Panc1 (cell line): Measurements from ENCODE around the gene GPD1. TPM values are rescaled to one million over a fixed set of nuclear protein-coding genes. Genes with fewer than 3 reads are reported as not detected.

ENCODE experiments used
- ATAC-seq: fragments of 200-7000 bp; cut with Tn5 transposase; 2 replicates; pipeline ENCODE4 v1.9.1; 2020; ENCODE audit warnings: mild to moderate bottlenecking, moderate library complexity
- BruUV-seq: library from RNA; stranded (reverse); fragments of 400-500 nt; replicated peaks from 2 replicates; lab custom pipeline; 2021; lab: Mats Ljungman, UMichigan
- CTCF ChIA-PET: fragments of 300-600 bp; sonication (Branson Sonifier 250); formaldehyde crosslinking; loops from one replicate; lab custom pipeline; 2022; ENCODE audit warnings: antibody characterized with exemption; lab: Charles Lee
- POLR2A ChIA-PET: fragments of 300-600 bp; sonication (Branson Sonifier 250); formaldehyde crosslinking; loops from one replicate; lab custom pipeline; 2022; ENCODE audit warnings: antibody characterized with exemption; lab: Charles Lee
- DNase-seq: peaks from one replicate; pipeline ENCODE4 v3.0.0-alpha.2; 2010; ENCODE audit warnings: low read depth, low spot score
- H3K27ac ChIP-seq: 2 replicates; pipeline ENCODE4 v1.5.1; 2011; ENCODE audit warnings: mild to moderate bottlenecking, low read length, inconsistent platforms
- H3K27me3 ChIP-seq: fragments of 200-500 bp; sonication (Bioruptor generic); 2 replicates; pipeline ENCODE4 v1.6.0; 2014; ENCODE audit warnings: low read length, inconsistent platforms; ENCODE audit not compliant: control insufficient read depth, insufficient read depth
- H3K36me3 ChIP-seq: fragments of 200-500 bp; sonication (Bioruptor generic); 2 replicates; pipeline ENCODE4 v1.5.1; 2014; ENCODE audit warnings: inconsistent platforms, mild to moderate bottlenecking, low read length, moderate library complexity; ENCODE audit not compliant: control insufficient read depth, insufficient read depth
- H3K4me1 ChIP-seq: 2 replicates; pipeline ENCODE4 v1.5.1; 2011; ENCODE audit warnings: inconsistent platforms, mild to moderate bottlenecking, low read length, moderate library complexity; ENCODE audit not compliant: control insufficient read depth, insufficient read depth
- H3K4me3 ChIP-seq, 2 experiments: 2 replicates each; pipeline ENCODE4 v1.5.1; 2011 to 2012; ENCODE audit warnings: low read depth in 2 of 2, low read length in 2 of 2, mild to moderate bottlenecking in 2 of 2, inconsistent platforms in 1 of 2, moderate library complexity in 1 of 2
- H3K9me3 ChIP-seq: fragments of 200-500 bp; sonication (Bioruptor generic); 2 replicates; pipeline ENCODE4 v1.5.1; 2014; ENCODE audit warnings: low read depth, mild to moderate bottlenecking, inconsistent platforms, low read length, moderate library complexity; ENCODE audit not compliant: control insufficient read depth, insufficient read depth
- POLR2AphosphoS5 ChIP-seq: IDR thresholded peaks from 2 replicates; pipeline ENCODE4 v1.6.1; 2012; ENCODE audit warnings: mild to moderate bottlenecking, low read depth, low read length, moderate library complexity
- SIN3A ChIP-seq: IDR thresholded peaks from 2 replicates; pipeline ENCODE4 v1.6.1; 2012; ENCODE audit warnings: low read depth, mild to moderate bottlenecking, low read length, moderate library complexity, borderline replicate concordance; ENCODE audit not compliant: insufficient read depth
- TCF7L2 ChIP-seq: IDR thresholded peaks from 2 replicates; pipeline ENCODE4 v1.6.1; 2011; ENCODE audit warnings: mild to moderate bottlenecking, low read depth, low read length, inconsistent platforms
- in situ Hi-C: cut with HindIII; loops from 2 replicates; pipeline ENCODE4 v1.10.0; 2016; ENCODE audit warnings: low sequenced_read_pairs, low pct_unique_long_range_greater_than_20kb
- intact Hi-C: fragments of 100-400 bp; cut with micrococcal nuclease; formaldehyde crosslinking; loops from one replicate; pipeline ENCODE4 v1.10.0; 2022; ENCODE audit not compliant: unreplicated experiment
- total RNA-seq: library from RNA; stranded (reverse); gene quantifications from one replicate; pipeline ENCODE4 v1.2.1, GENCODE V29; 2021; ENCODE audit not compliant: unreplicated experiment
- TF ChIP-seq, protein P1 (sequence below): fragments of 450-650 bp; IDR thresholded peaks from 2 replicates; pipeline ENCODE4 v1.5.1; 2017; ENCODE audit warnings: mild to moderate bottlenecking
- TF ChIP-seq, protein P2 (sequence below), 2 experiments: IDR thresholded peaks; 2 replicates each; pipeline ENCODE4 v1.6.1; 2011 to 2012; ENCODE audit warnings: low read depth in 2 of 2, control low read depth in 1 of 2, low read length in 1 of 2, mild to moderate bottlenecking in 1 of 2, moderate library complexity in 1 of 2; ENCODE audit not compliant: insufficient read depth in 1 of 2

Gene GPD1
- total RNA-seq, 1 experiment from 2014 or later: 0.28 TPM

DNA sequence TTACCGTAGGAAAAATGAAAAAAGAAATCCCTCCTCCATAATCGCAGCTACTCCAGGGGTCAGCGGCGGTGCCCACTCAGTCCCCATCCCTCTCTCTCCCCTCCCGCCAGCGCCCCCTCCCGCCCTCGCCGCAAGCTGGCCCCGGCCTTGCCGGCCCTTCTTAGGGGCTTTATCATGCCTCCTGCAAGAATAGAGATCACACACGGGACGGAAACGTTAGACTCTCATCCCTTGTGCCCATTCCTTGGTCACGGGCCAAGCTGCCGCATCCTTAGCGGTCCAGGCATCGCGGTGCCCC, 7.5 kb downstream of the GPD1 start:
- ChIA-PET POLR2A (interaction anchor here (0.6 to 0.7 kb wide), 2 partner anchors 221 to 614 kb away, joined by 3 to 7 read pairs; no protein-coding TSS in a partner anchor), CTCF (interaction anchor here (0.6 to 2.6 kb wide), 12 partner anchors 10 to 1275 kb away, joined by 3 to 15 read pairs (median 4); partner anchors contain the start of genes CERS5 and SMARCD1)
- DNase-seq (no peak), ATAC-seq (peak; percentile 3)
- BruUV-seq: no TSS peak
- TF ChIP-seq, protein P1, sequence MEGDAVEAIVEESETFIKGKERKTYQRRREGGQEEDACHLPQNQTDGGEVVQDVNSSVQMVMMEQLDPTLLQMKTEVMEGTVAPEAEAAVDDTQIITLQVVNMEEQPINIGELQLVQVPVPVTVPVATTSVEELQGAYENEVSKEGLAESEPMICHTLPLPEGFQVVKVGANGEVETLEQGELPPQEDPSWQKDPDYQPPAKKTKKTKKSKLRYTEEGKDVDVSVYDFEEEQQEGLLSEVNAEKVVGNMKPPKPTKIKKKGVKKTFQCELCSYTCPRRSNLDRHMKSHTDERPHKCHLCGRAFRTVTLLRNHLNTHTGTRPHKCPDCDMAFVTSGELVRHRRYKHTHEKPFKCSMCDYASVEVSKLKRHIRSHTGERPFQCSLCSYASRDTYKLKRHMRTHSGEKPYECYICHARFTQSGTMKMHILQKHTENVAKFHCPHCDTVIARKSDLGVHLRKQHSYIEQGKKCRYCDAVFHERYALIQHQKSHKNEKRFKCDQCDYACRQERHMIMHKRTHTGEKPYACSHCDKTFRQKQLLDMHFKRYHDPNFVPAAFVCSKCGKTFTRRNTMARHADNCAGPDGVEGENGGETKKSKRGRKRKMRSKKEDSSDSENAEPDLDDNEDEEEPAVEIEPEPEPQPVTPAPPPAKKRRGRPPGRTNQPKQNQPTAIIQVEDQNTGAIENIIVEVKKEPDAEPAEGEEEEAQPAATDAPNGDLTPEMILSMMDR: no peak
- TF ChIP-seq SIN3A (no peak), TCF7L2 (no peak), POLR2AphosphoS5 (no peak)
- TF ChIP-seq, protein P2, sequence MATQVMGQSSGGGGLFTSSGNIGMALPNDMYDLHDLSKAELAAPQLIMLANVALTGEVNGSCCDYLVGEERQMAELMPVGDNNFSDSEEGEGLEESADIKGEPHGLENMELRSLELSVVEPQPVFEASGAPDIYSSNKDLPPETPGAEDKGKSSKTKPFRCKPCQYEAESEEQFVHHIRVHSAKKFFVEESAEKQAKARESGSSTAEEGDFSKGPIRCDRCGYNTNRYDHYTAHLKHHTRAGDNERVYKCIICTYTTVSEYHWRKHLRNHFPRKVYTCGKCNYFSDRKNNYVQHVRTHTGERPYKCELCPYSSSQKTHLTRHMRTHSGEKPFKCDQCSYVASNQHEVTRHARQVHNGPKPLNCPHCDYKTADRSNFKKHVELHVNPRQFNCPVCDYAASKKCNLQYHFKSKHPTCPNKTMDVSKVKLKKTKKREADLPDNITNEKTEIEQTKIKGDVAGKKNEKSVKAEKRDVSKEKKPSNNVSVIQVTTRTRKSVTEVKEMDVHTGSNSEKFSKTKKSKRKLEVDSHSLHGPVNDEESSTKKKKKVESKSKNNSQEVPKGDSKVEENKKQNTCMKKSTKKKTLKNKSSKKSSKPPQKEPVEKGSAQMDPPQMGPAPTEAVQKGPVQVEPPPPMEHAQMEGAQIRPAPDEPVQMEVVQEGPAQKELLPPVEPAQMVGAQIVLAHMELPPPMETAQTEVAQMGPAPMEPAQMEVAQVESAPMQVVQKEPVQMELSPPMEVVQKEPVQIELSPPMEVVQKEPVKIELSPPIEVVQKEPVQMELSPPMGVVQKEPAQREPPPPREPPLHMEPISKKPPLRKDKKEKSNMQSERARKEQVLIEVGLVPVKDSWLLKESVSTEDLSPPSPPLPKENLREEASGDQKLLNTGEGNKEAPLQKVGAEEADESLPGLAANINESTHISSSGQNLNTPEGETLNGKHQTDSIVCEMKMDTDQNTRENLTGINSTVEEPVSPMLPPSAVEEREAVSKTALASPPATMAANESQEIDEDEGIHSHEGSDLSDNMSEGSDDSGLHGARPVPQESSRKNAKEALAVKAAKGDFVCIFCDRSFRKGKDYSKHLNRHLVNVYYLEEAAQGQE (IDR thresholded peaks at IDR 0.05; ENCODE audit: insufficient read depth in 1 of 2, low read depth in 2 of 2, low read length in 1 of 2): no peak
- Histone ChIP-seq H3K27ac (peak overlapping the region; percentile 65; the same call in 1 of the 2 replicates), H3K4me1 (peaks cover 15% of the 10 kb centered on the region), H3K9me3 (no peaks in the 10 kb centered on the region), H3K4me3 (peak overlapping the region; percentile 11 to 40; a peak in 3 of 4 replicates), H3K27me3 (no peaks in the 10 kb centered on the region), H3K36me3 (no peaks in the 10 kb centered on the region)
- intact Hi-C loops (loop anchor here (5.0 kb wide), 1 partner anchor 56 kb away; the partner anchor contains the start of gene CERS5), in situ Hi-C loops (no loop called here)

DNA sequence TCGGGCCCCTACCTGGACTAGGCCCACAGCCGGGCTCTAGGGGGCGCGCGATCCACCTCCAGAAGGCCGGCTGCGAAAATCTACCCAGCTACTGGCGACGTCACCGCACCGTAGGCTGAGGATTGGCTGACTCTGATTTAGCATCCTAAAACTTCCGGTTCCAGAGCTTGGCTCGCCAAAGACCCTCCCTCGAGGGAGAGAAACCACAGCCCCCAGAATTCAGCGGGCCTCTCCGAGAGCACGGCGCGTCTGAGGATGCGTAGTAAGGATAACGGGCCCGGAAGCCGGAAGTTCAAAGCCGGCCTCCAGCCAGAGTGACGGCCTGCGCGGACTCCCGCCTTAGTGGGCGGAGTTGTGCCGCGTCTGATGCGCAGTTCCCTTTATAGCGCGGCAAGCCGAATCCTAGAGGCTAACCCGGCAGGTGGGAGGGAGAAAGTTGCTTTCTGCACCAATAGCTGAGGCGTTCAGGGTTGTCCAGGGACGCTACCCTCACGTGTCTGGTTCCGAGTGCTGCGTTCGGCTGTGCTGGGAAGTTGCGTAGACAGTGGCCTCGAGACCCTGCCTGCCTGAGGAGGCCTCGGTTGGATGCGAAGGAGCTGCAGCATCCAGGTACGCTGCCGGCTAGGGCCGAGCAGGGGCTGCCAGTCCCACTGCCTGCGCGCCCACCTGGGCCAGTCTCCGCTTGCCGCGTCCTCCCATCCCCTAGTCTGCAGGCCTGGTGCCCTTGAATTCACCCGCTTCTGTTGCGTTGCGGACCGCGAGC, 8.1 kb downstream of the GPD1 start, which contains the start of gene COX14:
TSS of gene COX14 (plus strand) at position 544 of the 763 bp plus-strand sequence. CDS start 7,808 bp downstream, outside the sequence.
- BruUV-seq: no TSS peak
- peak within 1 kb of the TSS; percentile 64 to 99 for H3K4me3 ChIP-seq
- no peaks in the 10 kb centered on the region for H3K9me3 ChIP-seq
- peak; percentile 94 for ATAC-seq
- peaks cover 15% of the 10 kb centered on the region for H3K4me1 ChIP-seq
- ChIA-PET POLR2A (interaction anchor here (0.5 to 0.7 kb wide), 5 partner anchors 12 to 774 kb away, joined by 3 to 7 read pairs (median 3); no protein-coding TSS in a partner anchor), CTCF (interaction anchor here (0.5 to 2.6 kb wide), 16 partner anchors 11 to 407 kb away, joined by 3 to 15 read pairs (median 5); partner anchors contain the start of genes CERS5 and SMARCD1)
- in situ Hi-C loops: no loop called here
- intact Hi-C loops: loop anchor here (5.0 kb wide), 1 partner anchor 55 kb away; the partner anchor contains the start of gene CERS5
- H3K36me3 ChIP-seq: no peaks in the 10 kb centered on the region
- no peaks in the 10 kb centered on the region for H3K27me3 ChIP-seq
- TF ChIP-seq, protein P2 (IDR thresholded peaks at IDR 0.05; ENCODE audit: insufficient read depth in 1 of 2, low read depth in 2 of 2, low read length in 1 of 2): 0 out of 4 replicates have a peak, but pooled peaks of 1 of the 2 experiments have one; percentile 10
- peak; percentile 88 for TF ChIP-seq TCF7L2
- peak; percentile 90 for TF ChIP-seq SIN3A
- peak; percentile 88 for TF ChIP-seq POLR2AphosphoS5
- TF ChIP-seq, protein P1: peak; percentile 99
- DNase-seq: peak; percentile 99
- peak within 1 kb of the TSS; percentile 71 for H3K27ac ChIP-seq
